ENCODE measurements around the gene SYTL1.

Gene SYTL1

GRCh38 chr1:27392096-27392777 lies 50.4 kb downstream of the SYTL1 start, which contains the start of gene GPR3:
TSS of gene GPR3 (plus strand) at chr1:27392622. CDS start at chr1:27393799, 1,177 bp downstream.
- peak; percentile 27 for DNase-seq

DNA sequence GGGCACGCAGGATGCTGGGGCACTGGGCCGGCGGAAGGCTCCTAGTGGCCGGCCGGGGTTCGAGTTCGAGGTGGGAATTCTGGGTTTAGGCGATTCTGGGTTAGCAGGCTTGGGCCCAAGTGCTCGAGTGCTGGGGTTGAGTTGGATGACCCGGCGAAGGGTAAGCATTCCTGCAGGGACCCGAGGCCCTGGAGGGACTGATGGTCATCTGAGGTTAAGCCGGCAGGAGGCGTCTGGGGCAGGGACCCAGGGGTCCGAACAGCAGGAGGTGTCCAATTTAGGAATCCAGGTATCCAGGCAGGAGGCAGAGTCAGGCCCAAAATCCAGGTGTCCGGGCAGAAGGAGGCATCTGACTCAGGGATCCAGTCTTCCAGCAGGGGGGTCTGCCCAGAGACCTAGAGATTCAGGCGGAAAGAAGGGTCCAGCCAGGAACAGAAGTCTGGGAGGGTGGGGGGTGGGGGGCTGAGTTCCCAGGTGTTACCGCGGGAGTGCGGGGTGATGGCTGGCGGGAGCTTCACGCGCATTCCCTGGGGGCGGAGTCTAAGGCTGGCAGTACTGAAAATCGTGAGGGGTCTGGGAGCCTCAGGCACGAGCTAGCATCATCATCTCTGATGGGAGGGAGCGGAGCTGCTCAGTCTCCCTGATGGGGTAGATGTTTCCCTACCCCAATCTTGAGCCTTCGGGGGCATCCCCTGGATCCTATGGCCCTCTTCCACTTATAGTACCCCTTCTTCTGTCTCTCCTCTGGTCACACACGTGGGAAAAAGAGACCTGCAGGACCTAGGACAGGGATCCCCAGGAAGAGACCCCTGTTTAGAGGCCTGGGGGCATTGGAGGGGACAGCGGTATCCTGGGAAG lies 51.2 kb downstream of the SYTL1 start:
- DNase-seq, result no peak

DNA sequence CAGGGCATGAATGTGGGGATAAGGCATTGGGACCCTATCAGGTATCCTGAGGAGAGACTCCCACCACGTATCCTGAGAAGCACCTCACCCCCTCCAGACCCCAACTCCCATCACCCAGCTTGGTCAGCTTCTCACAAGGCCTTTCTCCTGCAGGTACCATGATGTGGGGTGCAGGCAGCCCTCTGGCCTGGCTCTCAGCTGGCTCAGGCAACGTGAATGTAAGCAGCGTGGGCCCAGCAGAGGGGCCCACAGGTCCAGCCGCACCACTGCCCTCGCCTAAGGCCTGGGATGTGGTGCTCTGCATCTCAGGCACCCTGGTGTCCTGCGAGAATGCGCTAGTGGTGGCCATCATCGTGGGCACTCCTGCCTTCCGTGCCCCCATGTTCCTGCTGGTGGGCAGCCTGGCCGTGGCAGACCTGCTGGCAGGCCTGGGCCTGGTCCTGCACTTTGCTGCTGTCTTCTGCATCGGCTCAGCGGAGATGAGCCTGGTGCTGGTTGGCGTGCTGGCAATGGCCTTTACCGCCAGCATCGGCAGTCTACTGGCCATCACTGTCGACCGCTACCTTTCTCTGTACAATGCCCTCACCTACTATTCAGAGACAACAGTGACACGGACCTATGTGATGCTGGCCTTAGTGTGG lies 51.9 kb downstream of the SYTL1 start:
- DNase-seq, result no peak

DNA sequence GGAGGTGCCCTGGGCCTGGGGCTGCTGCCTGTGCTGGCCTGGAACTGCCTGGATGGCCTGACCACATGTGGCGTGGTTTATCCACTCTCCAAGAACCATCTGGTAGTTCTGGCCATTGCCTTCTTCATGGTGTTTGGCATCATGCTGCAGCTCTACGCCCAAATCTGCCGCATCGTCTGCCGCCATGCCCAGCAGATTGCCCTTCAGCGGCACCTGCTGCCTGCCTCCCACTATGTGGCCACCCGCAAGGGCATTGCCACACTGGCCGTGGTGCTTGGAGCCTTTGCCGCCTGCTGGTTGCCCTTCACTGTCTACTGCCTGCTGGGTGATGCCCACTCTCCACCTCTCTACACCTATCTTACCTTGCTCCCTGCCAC lies 52.4 kb downstream of the SYTL1 start:
- DNase-seq, result no peak

GRCh38 chr1:27394925-27395324 lies 53.1 kb downstream of the SYTL1 start:
- DNase-seq, result no peak

DNA sequence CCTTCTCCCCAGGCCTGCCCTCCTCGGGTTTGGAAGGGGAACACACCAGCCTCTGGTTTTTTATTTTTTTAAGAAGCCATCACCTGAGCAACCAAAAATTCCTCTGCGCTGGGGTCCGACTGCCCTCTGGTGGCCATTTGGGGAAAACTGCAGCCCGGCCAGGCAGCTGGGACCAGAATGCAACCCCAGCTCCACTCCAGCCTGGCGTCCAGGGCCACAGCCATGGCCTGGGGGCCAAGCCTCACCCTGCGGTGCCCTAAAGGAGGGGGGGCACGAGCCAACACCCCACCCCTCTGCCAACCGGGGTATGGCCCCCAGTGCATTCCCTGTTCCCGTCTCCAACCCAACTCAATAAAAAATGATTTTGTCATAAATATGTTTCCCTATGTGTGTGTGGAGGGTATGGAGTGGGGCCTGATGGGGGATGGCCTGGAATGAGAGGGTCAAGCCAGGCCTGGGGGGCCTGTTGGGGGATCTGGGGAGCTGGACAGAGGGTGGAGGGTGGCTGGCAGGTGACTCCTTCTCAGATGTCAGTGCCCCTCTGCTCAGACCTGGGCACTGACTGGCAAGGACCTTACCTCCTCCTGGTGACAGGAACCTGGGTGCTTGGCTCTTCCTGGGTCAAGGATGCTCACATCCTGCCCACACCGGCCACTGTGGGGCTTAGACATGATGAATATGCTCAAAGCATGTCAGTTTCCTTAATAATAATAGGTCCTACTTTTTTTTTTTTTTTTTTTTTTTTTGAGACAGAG lies 53.8 kb downstream of the SYTL1 start:
- no peak for DNase-seq

GRCh38 chr1:27397110-27397509 lies 55.3 kb downstream of the SYTL1 start:
- no peak for DNase-seq

DNA sequence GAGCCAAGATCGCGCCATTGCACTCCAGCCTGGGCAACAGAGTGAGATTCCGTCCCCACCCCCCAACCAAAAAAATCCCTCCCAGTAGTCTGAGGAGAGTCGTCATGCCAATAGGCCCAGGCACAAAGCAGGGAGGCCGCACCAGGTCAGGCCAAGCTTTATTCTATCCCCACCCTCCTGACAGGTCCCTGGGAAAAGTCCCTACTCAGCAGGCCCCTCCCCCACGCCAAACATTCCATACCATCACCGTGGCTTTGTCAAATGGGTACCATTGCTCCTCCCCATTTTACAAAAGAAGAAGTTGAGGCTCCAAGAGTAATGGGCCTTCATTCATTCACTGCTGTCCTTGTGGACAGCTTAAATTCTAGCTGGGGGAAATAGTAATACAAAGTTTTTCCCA lies 55.9 kb downstream of the SYTL1 start:
- DNase-seq, result no peak

DNA sequence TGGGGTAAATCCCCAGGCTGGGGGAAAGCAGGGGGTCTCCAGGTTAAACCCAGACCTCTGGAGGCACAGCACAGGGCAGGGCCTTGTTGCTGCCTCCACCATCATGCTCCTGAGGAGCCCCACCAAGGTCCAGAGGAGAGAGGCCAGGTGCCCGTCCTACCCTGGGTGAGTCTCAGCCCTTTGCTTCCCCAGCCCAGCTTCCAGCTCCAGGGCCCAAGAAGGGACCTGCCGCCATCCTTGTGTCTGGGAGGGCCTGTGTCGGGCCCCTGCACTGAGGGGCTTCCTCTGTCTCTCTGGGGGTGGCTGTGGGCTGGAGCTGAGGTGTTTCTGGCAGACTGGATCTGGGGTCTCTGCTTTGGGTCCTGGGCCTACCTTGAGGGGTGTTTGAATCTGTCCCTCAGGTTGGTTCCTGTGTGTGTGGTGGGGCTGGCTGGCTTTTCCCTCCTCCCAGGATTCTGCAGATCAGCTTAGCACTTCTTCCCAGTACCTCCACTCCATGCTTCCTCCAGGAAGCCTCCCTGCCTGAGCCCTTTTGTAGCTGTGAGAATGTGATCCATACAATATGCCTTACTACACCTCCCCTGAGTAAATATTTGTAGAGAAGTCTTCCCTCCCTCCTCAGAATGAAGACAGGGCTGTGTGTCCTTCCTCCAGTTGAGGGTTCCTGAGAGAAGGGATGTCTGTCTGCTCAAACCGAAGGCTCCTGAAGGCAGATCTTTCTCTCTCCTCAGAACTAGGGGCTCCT lies 56.8 kb downstream of the SYTL1 start:
- DNase-seq, result no peak

DNA sequence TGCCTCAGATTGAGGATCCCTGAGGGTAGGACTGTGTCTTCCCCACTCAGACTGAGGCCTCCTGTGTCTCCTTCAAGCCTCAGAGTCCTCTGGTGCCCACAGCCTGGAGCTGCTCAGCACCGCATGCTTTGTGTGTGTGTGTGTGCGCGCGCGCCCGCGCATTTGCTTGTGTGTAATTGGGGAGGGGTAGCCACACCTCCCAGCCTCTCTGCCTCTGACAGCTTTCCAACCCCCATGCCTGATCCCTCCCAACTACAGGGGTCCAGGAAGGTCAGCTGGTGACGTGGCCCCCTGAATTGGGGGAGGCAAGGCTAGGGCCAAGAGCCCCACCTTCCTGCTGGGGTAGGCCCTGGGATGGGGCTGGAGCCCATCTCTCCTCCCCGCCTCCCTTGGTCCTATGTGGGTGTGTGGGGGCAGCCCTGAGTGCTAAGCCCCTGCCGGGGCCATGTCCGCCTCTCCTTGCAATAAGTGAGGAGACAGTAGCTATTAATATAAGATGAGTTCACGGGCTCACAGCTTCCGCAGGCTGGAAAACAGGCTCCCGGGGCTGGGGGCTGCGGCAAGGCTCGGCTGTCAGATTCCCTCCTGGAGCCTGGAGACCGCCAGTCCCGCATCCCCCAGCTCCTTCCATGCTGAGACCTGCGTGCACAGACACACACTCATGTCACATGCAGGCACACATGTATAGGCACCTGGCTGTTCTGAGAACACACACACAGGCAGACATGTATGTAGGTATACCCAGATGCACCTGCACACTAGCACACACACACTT lies 57.6 kb downstream of the SYTL1 start:
- DNase-seq, result no peak

DNA sequence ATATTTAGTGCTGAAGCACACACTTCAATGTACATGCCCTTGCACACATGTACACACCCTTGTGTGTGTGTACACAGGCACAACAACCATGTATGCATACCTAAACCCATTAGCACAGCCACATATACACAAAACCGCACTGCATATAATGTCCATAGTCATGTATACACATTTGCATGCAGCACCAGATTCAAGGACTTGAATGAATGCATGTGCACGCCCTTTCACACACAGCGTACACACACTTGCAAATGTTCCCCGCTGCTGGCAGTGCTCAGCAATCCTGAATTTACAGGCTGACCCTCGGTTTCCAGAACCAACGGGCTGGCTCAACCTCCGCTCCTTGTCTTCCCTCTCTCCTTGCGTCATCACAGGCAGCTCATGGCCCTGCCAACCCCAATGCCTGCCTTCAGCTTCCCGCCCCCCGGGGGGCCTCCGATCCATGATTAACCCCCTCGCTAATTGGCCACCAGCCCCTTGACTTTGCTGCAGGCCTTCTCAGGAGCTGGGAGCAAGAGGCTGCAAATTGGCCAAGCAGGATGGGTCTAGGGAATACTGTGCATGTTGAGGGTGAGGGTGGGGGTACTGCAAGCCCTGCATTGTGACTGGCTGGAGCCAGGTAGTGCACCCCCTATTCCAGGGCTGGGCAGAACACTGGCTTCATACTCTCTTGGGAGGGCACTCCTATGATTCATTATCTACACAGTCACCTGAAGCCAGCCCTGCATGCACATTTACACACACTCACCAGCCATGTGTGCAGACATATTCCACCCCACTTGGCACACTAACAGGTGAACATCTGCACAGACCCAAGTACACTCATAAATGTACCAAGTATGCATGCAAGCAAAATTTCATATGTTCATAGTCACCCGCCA lies 58.5 kb downstream of the SYTL1 start:
- DNase-seq, result no peak

GRCh38 chr1:27400963-27401341 lies 59.1 kb downstream of the SYTL1 start:
- DNase-seq, result no peak

DNA sequence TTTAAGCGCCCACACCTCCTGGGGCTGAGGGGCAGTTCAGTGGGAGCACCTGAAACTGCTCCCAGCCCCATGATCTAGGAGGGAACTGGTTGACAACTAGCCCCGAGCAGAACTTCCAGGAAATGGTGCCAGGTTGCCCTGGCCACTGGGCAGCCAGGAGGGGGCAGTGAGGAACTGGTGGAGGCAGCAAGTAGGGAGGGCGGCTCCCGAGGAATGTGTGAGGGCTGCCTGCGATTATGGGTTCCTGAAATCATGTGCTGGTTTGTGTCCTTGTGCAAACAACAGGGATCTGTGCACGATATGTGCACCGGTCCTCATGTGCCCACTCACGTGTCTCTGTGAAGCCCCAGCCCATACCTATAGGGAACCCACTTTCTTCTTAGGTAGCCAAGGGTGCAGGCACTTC lies 60.5 kb downstream of the SYTL1 start:
- DNase-seq, result no peak

DNA sequence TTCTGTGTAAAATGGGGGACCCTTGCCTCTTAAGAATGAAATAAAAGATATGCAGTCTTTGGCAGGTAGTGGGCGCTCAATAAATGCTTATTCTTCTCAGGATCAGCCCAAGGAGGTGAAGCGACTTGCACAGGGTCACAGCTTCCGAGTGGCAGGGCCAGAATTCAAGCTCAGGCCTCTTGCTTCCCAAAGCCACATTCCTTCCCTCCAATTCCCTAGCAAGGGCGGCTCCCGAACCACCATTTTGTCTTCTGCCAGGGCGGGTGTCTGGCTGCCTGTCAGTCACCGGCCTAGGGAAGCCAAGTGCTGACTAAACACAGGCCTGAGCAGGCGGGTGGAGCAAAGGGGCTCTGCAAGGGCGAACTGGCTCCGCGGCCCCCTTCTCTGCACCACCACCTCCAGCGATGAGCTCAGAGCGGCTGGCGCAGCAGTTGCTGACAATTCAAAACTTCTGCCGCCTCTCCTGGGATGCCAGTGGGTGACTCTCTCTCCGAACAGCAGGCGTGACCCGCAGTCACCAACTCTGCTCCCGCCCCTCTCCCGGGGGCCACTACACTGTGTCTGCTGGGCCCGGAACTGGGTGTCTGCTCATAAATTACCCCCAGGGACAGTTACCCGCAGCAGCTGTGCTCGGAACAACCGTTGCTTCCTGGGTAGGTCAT lies 61.4 kb downstream of the SYTL1 start:
- DNase-seq, result no peak
